HG02588 (cell line): ENCODE results near the gene ELMOD3.
"Not testable (repeated sequence)": the region's sequence is repeated elsewhere in the genome, so short reads cannot be mapped to it uniquely, and the experiment has no call there.

Experiments
- ATAC-seq: cut with Tn5 transposase; IDR thresholded peaks from one replicate; pipeline ENCODE4 v1.9.1; 2021; ENCODE audit warnings: mild to moderate bottlenecking, moderate library complexity; ENCODE audit not compliant: unreplicated experiment

ELMOD3 gene

GRCh38 chr2:85400541-85401463 is 46.2 kb downstream of the ELMOD3 start:
- ATAC-seq = no peak

- ATAC-seq = no peak
Observed at GRCh38 chr2:85401464-85401805, 46.9 kb downstream of the ELMOD3 start.

GRCh38 chr2:85401844-85402243 is 47.3 kb downstream of the ELMOD3 start:
- no peak for ATAC-seq

- ATAC-seq = no peak
Observed at GRCh38 chr2:85405201-85406059, 50.9 kb downstream of the ELMOD3 start.

- ATAC-seq = peak; percentile 61
Observed at GRCh38 chr2:85409845-85410583, 55.4 kb downstream of the ELMOD3 start, which contains the start of gene CAPG. TSS of gene CAPG (minus strand) at chr2:85410366. CDS start at chr2:85402145, 8,221 bp downstream.

GRCh38 chr2:85410584-85411404 is 56.2 kb downstream of the ELMOD3 start:
- no peak for ATAC-seq

- ATAC-seq = no peak
Observed at GRCh38 chr2:85411405-85411748, 56.8 kb downstream of the ELMOD3 start.

GRCh38 chr2:85413592-85414420 is 59.2 kb downstream of the ELMOD3 start:
- ATAC-seq = no peak

- ATAC-seq = not testable (repeated sequence)
Observed at GRCh38 chr2:85414421-85414759, 59.8 kb downstream of the ELMOD3 start.

GRCh38 chr2:85414761-85415553 is 60.4 kb downstream of the ELMOD3 start:
- ATAC-seq = no peak

- no peak for ATAC-seq
Observed at GRCh38 chr2:85415980-85416650, 61.5 kb downstream of the ELMOD3 start.

- peak; percentile 77 for ATAC-seq
Observed at GRCh38 chr2:85418132-85419008, 63.8 kb downstream of the ELMOD3 start, which contains the start of gene SH2D6. TSS of gene SH2D6 (plus strand) at chr2:85418714. CDS start at chr2:85429466, 10,752 bp downstream.

- ATAC-seq = peak; percentile 3
Observed at GRCh38 chr2:85419009-85419675, 64.6 kb downstream of the ELMOD3 start.

GRCh38 chr2:85420536-85421259 is 66.1 kb downstream of the ELMOD3 start:
- ATAC-seq = peak; percentile 59

- ATAC-seq = no peak
Observed at GRCh38 chr2:85421260-85422071, 66.9 kb downstream of the ELMOD3 start.
